H9 (cell line): Measurements from ENCODE around the gene TFF3. TPM values are rescaled to one million over a fixed set of nuclear protein-coding genes. Genes with fewer than 3 reads are reported as not detected.

Experiments
- DNase-seq: peaks from one replicate; pipeline ENCODE4 v3.0.0-alpha.2; 2017
- H2AFZ ChIP-seq: one replicate; pipeline ENCODE4 v1.6.1; 2013; ENCODE audit warnings: mild to moderate bottlenecking, low read length, control low read depth, moderate library complexity
- H2AK5ac ChIP-seq: 2 replicates; pipeline ENCODE4 v1.6.1; 2013; ENCODE audit warnings: low read length, control low read depth, mixed read lengths; ENCODE audit not compliant: insufficient read length
- H2BK120ac ChIP-seq: one replicate; pipeline ENCODE4 v1.6.1; 2013; ENCODE audit warnings: low read depth, mild to moderate bottlenecking, low read length, control low read depth, inconsistent platforms; ENCODE audit not compliant: poor library complexity, severe bottlenecking
- H2BK12ac ChIP-seq: 2 replicates; pipeline ENCODE4 v1.6.1; 2013; ENCODE audit warnings: low read length, control low read depth, mixed read lengths, low read depth; ENCODE audit not compliant: insufficient read length
- H2BK15ac ChIP-seq: 2 replicates; pipeline ENCODE4 v1.6.1; 2013; ENCODE audit warnings: low read depth, low read length, control low read depth
- H2BK20ac ChIP-seq: one replicate; pipeline ENCODE4 v1.6.1; 2013; ENCODE audit warnings: low read depth, mild to moderate bottlenecking, low read length, control low read depth, inconsistent platforms; ENCODE audit not compliant: poor library complexity, severe bottlenecking
- H2BK5ac ChIP-seq: 2 replicates; pipeline ENCODE4 v1.6.1; 2013; ENCODE audit warnings: low read length, control low read depth, mixed read lengths; ENCODE audit not compliant: insufficient read length
- H3K14ac ChIP-seq: 2 replicates; pipeline ENCODE4 v1.6.1; 2013; ENCODE audit warnings: low read length, control low read depth; ENCODE audit not compliant: insufficient read depth
- H3K18ac ChIP-seq: 2 replicates; pipeline ENCODE4 v1.6.1; 2013; ENCODE audit warnings: low read depth, mild to moderate bottlenecking, mixed read lengths, low read length, control low read depth; ENCODE audit not compliant: insufficient read length
- H3K23ac ChIP-seq: 2 replicates; pipeline ENCODE4 v1.6.1; 2013; ENCODE audit warnings: low read length, control low read depth, mixed read lengths, low read depth; ENCODE audit not compliant: insufficient read length
- H3K23me2 ChIP-seq: 2 replicates; pipeline ENCODE4 v1.6.1; 2013; ENCODE audit warnings: low read depth, mild to moderate bottlenecking, mixed read lengths, low read length, control low read depth; ENCODE audit not compliant: insufficient read length, poor library complexity, severe bottlenecking
- H3K27ac ChIP-seq: 2 replicates; pipeline ENCODE4 v1.5.1; 2013; ENCODE audit warnings: low read length, control low read depth, mixed read lengths, low read depth; ENCODE audit not compliant: insufficient read length
- H3K27me3 ChIP-seq: 2 replicates; pipeline ENCODE4 v1.6.1; 2013; ENCODE audit warnings: low read length, control low read depth, inconsistent platforms; ENCODE audit not compliant: insufficient read depth
- H3K4ac ChIP-seq: 2 replicates; pipeline ENCODE4 v1.6.1; 2013; ENCODE audit warnings: low read depth, mild to moderate bottlenecking, control low read depth, inconsistent platforms, low read length, moderate library complexity
- H3K4me1 ChIP-seq: 2 replicates; pipeline ENCODE4 v1.6.1; 2013; ENCODE audit warnings: low read length, control low read depth, inconsistent platforms; ENCODE audit not compliant: insufficient read depth
- H3K4me2 ChIP-seq: 2 replicates; pipeline ENCODE4 v1.6.1; 2013; ENCODE audit warnings: low read length, control low read depth, mixed read lengths; ENCODE audit not compliant: insufficient read length, insufficient read depth
- H3K56ac ChIP-seq: 2 replicates; pipeline ENCODE4 v1.6.1; 2013; ENCODE audit warnings: low read depth, mild to moderate bottlenecking, mixed read lengths, low read length, control low read depth; ENCODE audit not compliant: insufficient read length
- H3K79me1 ChIP-seq: 2 replicates; pipeline ENCODE4 v1.6.1; 2013; ENCODE audit warnings: low read depth, mild to moderate bottlenecking, moderate library complexity, low read length, control low read depth, inconsistent platforms; ENCODE audit not compliant: insufficient read depth, poor library complexity, severe bottlenecking
- H3K79me2 ChIP-seq: 2 replicates; pipeline ENCODE4 v1.6.1; 2013; ENCODE audit warnings: low read length, control low read depth, inconsistent platforms; ENCODE audit not compliant: insufficient read depth
- H3K9ac ChIP-seq: 2 replicates; pipeline ENCODE4 v1.6.1; 2013; ENCODE audit warnings: low read length, control low read depth, mixed read lengths; ENCODE audit not compliant: insufficient read length; ENCODE audit errors: extremely low read depth
- H3K9me3 ChIP-seq: one replicate; pipeline ENCODE4 v1.6.1; 2013; ENCODE audit warnings: low read depth, low read length, inconsistent platforms; ENCODE audit not compliant: control insufficient read depth
- H3T11ph ChIP-seq: one replicate; pipeline ENCODE4 v1.6.1; 2013; ENCODE audit warnings: mild to moderate bottlenecking, low read length, control low read depth, inconsistent platforms
- H4K20me1 ChIP-seq: one replicate; pipeline ENCODE4 v1.6.1; 2013; ENCODE audit not compliant: control insufficient read depth, insufficient read length, insufficient read depth
- H4K5ac ChIP-seq: 2 replicates; pipeline ENCODE4 v1.6.1; 2013; ENCODE audit warnings: low read depth, mild to moderate bottlenecking, mixed read lengths, low read length, control low read depth; ENCODE audit not compliant: insufficient read length
- H4K8ac ChIP-seq: replicated peaks from 2 replicates; pipeline ENCODE4 v1.6.1; 2013; ENCODE audit warnings: low read length, control low read depth, mixed read lengths, low read depth; ENCODE audit not compliant: insufficient read length
- H4K91ac ChIP-seq: 2 replicates; pipeline ENCODE4 v1.6.1; 2013; ENCODE audit warnings: low read depth, mild to moderate bottlenecking, moderate library complexity, mixed read lengths, low read length, control low read depth; ENCODE audit not compliant: insufficient read length
- H3K27ac Mint-ChIP-seq, 3 experiments: 2 replicates in 2 of 3; 3 replicates in 1 of 3; pipeline ENCODE4 v1.8.0; 2020 to 2021; ENCODE audit warnings: mixed read lengths in 3 of 3, mild to moderate bottlenecking in 1 of 3, moderate library complexity in 1 of 3
- H3K27me3 Mint-ChIP-seq: 2 replicates; pipeline ENCODE4 v1.8.0; 2021; ENCODE audit warnings: low read depth, mild to moderate bottlenecking, moderate library complexity, mixed read lengths
- H3K36me3 Mint-ChIP-seq, 3 experiments: 2 replicates in 2 of 3; 3 replicates in 1 of 3; pipeline ENCODE4 v1.8.0; 2020 to 2021; ENCODE audit warnings: low read depth in 3 of 3, mixed read lengths in 3 of 3; ENCODE audit not compliant: insufficient read depth in 1 of 3
- H3K4me1 Mint-ChIP-seq, 2 experiments: 2 replicates each; pipeline ENCODE4 v1.8.0; 2020; ENCODE audit warnings: mixed read lengths in 2 of 2
- H3K4me3 Mint-ChIP-seq, 2 experiments: 2 replicates in 1 of 2; 3 replicates in 1 of 2; pipeline ENCODE4 v1.8.0; 2020 to 2021; ENCODE audit warnings: mild to moderate bottlenecking in 2 of 2, mixed read lengths in 2 of 2, moderate library complexity in 1 of 2
- H3K9me3 Mint-ChIP-seq, 2 experiments: 2 replicates in 1 of 2; 3 replicates in 1 of 2; pipeline ENCODE4 v1.8.0; 2020; ENCODE audit warnings: mild to moderate bottlenecking in 2 of 2, mixed read lengths in 2 of 2, moderate library complexity in 1 of 2
- CTCF ChIP-seq: fragments of 200-600 bp; sonication (generic); conservative IDR thresholded peaks from 3 replicates; pipeline ENCODE4 v1.8.0; 2021; ENCODE audit warnings: antibody characterized with exemption, mild to moderate bottlenecking
- WGBS: extraction: QIAGEN DNeasy Blood & Tissue Kit; methylation state at CpG from one replicate; pipeline ENCODE4 v1.1.7; 2013; ENCODE audit warnings: missing lambda C conversion rate, low lambda C conversion rate, mixed read lengths; ENCODE audit not compliant: insufficient read length; ENCODE audit errors: extremely low coverage; 5-methylcytosine and 5-hydroxymethylcytosine counted together
- total RNA-seq: library from RNA; stranded (reverse); gene quantifications from 2 replicates; pipeline ENCODE4 v1.2.1, GENCODE V29; 2021

Gene TFF3
- total RNA-seq, 1 experiment from 2014 or later, result 1.5 TPM

- no peaks in the 10 kb centered on the region for H3K9me3 ChIP-seq
- H3K27me3 Mint-ChIP-seq, result peaks cover 2% of the 10 kb centered on the region; the same call in 1 of the 2 replicates
- peaks cover 9 to 18% of the 10 kb centered on the region in 2 experiments for H3K9me3 Mint-ChIP-seq
- no peak overlapping the region for H4K5ac ChIP-seq
- no peak overlapping the region for H2BK15ac ChIP-seq
- H3K23ac ChIP-seq, result no peak overlapping the region
- no peak overlapping the region for H4K91ac ChIP-seq
- no peak overlapping the region for H2AFZ ChIP-seq
- no peak overlapping the region; a peak in 1 of 7 replicates for H3K27ac Mint-ChIP-seq
- H3T11ph ChIP-seq, result no peak overlapping the region
- H2BK20ac ChIP-seq, result no peak overlapping the region
- no peaks in the 10 kb centered on the region for H3K27me3 ChIP-seq
- no peak overlapping the region for H2BK120ac ChIP-seq
- no peak overlapping the region for H3K56ac ChIP-seq
- H3K4me2 ChIP-seq, result no peak overlapping the region
- no peak overlapping the region for H3K18ac ChIP-seq
- no peak overlapping the region for H3K14ac ChIP-seq
- H3K4ac ChIP-seq, result no peak overlapping the region
- H3K79me1 ChIP-seq, result no peaks in the 10 kb centered on the region
- peaks cover 5 to 6% of the 10 kb centered on the region in 2 experiments; a peak in 2 of 4 replicates for H3K4me1 Mint-ChIP-seq
- no peak overlapping the region for H3K9ac ChIP-seq
- H2BK5ac ChIP-seq, result no peak overlapping the region
- H2AK5ac ChIP-seq, result no peak overlapping the region
- H4K20me1 ChIP-seq, result no peaks in the 10 kb centered on the region
- H3K4me3 Mint-ChIP-seq, result no peak overlapping the region
- H3K4me1 ChIP-seq, result no peaks in the 10 kb centered on the region
- H3K23me2 ChIP-seq, result no peaks in the 10 kb centered on the region
- no peaks in the 10 kb centered on the region for H3K79me2 ChIP-seq
- H2BK12ac ChIP-seq, result no peak overlapping the region
- H4K8ac ChIP-seq, result no peak overlapping the region
- DNase-seq, result no peak
- TF ChIP-seq CTCF, result no peak
- peaks cover 3 to 5% (median 4%) of the 10 kb centered on the region in 3 experiments; a peak in 6 of 7 replicates for H3K36me3 Mint-ChIP-seq
- H3K27ac ChIP-seq, result no peak overlapping the region
- no CpG with 5 or more reads among the region's 3 CpGs for WGBS
Measured at GRCh38 chr21:42357307-42357706, 42.1 kb upstream of the TFF3 start.
